IPS-NIHi7 (cell line): ENCODE data around the gene MYO18A.

Experiments
- DNase-seq: peaks from one replicate; pipeline ENCODE4 v3.0.0; 2012; ENCODE audit warnings: mixed read lengths; ENCODE audit errors: extremely low spot score

Gene MYO18A

DNA sequence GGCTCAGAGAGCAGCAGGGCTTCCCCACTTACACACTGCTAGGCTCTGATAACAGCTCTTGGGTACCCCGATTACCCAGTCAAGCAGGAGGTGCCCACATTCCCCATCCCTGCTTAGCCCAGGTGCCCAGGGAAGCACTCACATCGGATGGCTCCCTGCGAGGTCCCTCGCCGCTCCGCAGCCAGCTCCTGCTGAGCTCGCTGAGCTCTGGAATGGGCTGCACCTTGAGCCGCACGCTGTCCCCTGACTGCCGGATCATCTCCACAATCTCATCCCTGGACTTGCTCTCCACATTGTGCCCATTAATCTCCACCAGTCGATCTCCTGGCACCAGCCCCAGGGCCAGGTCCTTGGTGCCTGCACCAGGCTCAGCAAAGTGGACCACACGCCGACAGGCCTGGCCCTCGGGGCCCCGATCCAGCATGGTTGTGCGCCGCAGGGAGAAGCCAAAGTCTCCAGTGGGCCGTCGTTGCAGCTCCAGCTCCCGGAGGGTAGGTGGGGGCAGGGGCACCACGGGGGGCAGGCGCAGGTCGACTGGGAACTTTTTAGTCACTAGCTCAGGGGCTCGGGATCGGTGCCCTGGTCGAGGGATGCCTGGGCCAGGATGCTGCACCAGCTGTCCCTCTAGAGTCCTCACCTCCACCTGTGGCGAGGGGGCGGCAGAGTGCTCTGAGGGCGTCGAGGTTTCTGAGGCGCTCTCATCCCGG lies 14.2 kb downstream of the MYO18A start:
- DNase-seq: no peak

DNA sequence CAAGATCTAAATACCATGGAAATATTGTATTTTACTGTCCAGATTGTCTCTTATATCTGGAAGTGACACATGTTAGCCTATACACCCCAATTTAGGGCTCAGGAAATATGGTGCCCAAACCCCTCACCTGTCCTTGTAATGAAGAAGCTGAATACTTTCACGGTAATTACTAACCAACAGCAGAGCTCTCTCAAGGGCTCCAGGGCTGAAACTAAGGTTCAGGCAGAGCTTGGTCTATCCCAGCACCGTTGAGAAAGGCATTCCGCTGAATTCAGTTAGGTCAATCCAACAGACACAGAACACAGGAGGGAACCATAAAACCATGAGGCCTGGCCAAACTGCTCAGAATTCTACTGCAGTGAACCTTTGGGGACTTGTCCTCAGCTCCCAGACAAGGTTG lies 14.9 kb downstream of the MYO18A start:
- no peak for DNase-seq

DNA sequence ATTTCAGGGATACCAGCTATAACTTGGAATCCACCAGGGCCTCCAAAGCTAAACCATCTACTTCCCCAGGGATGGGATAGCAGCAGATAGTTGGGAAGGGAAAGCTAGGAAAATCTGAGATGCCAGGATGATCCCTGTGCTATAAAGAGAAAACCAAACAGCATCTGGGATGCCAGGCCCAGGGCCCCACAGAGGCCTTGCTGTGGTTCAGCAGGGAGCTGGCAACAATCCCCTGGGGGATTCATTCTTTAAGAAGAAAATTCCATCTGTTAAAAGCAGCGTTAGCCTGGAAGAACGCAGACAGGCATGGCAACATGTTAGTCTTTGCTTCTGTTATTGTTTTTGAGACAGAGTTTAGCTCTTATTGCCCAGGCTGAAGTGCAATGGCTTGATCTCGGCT lies 16.6 kb downstream of the MYO18A start:
- DNase-seq: peak; percentile 1

DNA sequence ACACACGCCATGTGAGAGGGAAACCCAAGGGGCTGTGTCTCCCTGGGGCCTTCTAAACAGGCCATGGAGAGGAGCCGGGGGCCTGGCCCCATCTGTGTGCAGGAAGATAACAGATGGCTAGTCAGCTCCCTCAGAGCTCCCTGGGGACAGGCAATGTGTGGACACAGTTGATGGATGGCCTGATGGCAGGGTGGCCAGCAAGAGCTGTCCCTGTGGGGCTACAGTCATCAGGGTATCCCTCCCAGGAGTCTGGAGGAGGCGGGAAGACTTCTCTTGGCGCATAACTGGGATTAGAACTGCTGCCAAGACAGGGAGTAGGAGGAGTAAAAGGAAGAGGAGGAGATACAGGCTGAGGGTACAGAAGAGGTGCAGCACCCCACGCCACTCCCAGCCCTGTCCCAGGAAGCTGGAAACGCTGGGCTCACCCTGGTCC lies 17.3 kb downstream of the MYO18A start:
- DNase-seq: peak; percentile 4

DNA sequence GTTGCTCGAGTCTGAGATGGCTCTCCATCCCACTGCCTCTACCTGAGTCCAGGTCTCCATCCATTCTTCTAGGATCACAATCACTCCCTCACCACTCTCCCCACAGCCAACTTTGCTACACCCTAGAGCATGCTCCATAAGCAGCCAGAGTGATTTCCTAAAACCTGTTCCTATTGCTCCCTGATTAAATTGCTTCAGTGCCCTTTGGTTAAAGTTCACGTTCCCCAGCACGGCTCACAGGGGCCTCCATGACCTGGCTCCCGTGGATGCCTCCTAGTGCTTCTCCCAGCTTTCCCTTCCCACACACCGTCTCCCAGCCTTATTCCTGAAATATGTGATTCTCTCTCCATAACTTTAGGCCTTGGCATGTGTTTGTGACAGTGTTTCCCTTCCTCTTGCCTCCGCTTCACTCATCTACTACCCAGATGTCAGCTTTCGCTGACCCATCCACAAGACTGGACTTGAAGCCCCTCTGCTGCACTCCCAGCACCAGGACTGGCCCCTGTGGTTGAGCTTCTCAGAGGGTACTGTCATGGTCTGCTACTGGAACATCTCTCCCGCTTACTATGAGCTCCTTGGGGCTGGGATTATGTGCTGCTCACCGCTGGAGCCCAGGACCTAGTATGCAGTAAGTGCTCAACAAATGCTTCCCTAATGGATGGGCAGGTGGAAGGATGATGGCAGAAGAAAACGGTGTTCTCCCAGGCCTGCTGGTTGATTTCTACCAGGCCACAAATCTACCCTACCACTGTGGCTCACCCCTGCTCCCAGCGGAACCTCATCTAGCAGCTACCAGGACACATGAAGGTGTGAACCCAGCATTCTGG lies 17.9 kb downstream of the MYO18A start:
- peak; percentile 1 for DNase-seq

DNA sequence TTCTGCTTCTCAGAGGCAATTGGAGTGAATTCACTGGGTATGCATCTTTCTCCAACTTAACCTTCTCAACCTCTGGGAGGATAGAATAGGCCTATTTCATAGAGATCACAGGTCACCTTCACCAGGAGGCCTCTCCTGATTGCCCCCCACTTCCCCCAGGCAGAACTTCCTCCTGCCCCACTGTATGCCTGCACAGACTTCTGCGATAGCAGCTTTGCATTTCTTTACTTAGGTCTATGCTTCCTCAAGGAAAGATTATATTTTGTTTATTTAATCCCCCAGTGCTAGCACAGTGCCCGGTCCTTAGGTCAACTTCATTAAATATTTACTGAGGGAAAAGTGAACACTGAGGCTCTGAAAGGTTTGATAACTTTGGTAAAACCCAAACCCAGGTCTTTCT lies 19.9 kb downstream of the MYO18A start:
- no peak for DNase-seq

DNA sequence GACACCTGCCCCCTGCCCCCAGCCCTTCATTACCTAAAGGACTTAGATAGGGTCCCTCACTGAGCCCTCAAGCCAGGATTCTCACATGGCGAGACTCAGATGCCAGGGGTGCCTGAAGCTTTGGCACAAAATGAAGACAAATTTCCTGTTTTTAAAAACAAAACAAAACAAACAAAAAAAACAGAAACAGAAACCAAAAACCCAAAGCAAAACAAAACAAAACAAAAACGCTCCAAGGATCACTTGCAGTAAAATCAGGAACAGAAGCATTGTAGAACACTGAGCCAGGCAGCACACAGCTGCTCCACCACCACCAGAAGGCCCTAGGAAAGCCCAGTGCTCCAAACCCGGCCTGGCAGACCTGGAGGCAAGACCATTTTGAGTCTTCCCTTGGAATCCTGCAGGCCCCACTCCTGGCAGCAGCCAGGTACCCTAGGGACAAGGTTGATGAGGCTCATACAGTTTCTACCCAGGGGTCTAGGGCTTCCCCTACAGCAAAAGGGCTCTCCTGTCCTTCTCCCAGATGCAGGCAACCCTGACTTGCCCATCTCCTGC lies 20.8 kb downstream of the MYO18A start:
- no peak for DNase-seq

DNA sequence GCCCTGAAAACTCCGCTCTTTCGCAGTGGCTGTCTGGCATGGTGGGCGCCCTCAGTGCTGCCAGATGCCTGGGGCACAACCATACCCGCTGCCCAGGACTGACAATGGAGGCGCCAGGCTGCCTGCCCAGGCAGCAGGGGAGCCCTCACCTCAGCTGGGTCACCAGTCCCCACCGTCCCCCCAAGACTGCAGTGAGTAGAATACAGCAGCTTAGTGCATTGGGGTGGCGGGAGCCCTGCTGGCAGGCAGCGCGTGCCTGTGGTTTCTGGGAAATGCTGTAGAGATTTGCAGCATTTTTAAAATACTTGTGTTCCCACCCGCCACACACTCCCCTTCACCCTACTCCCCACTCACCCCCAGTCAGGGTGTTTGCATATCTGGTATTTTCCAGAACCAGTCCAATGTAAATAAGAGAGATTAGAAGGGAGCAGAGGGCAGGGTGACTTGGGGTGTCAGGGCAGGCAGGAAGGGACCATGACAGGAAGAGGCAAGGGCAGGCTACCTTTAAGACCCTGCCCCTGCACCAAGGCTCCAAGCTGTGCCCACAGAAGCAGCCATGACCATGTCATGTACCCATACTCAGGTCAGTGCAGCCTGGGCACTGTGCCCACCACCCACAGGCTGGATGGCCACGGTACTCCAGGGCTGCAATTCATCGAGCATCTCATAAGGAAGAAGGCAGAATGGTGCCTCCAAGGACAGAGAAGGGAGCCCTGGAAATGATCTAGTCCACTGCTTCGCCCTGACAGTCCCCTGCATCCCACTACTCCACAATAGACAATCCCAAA lies 21.5 kb downstream of the MYO18A start:
- DNase-seq: no peak

DNA sequence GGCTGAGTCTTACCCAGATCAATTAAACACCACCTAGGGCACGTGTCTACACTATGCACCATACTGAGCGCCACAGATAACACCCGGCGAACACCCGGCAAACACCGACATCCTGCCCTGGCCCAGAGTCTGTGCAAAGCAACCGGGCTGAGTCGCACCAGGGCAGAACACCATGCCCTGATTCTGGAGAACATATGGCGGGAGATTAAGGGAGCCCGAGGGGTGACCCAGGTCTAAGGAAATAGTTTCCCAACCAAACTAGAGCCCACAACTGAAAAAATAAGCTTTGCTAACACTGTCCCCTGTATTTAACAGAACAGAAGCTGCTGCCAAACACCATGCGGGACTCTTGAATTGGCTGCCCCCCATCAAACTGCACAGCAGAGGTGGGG lies 22.1 kb downstream of the MYO18A start:
- no peak for DNase-seq

DNA sequence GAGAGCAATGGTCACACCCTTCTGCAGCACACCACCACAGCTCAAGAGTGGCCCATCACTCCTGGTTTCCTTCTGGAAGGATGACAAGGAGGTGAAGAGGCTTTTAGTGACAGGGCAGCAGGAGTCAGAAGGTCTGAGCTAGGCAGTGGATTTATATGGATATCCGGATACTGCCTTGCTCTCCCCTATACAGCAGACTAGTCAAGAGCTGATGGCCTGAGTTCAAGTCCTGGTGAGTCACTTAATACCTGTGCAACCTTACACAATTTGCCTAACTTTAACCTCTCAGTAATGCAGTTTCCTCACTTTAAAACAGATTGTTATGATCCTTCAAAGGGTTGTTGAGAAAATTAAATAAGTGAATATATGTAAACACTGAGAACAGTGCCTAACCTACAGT lies 22.9 kb downstream of the MYO18A start:
- DNase-seq: no peak

DNA sequence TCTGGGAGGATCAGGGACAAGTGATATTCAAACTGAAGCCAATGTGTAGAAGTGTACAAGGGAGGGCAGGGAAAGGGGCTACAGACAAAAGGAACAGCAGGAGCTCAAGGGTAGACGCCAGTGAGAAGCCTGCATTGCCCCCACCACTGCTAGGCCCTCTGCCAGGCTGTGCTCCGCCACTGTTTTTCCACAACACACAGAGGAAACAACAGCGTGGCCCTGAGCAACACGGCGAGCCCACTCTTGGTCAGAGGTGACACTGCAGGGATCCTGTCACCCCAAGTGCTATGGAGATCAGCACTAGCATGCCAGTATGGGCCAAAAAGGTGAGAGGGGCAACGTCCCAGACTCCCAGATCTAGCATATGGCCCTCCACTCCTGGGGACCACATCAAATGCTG lies 23.4 kb downstream of the MYO18A start:
- no peak for DNase-seq

DNA sequence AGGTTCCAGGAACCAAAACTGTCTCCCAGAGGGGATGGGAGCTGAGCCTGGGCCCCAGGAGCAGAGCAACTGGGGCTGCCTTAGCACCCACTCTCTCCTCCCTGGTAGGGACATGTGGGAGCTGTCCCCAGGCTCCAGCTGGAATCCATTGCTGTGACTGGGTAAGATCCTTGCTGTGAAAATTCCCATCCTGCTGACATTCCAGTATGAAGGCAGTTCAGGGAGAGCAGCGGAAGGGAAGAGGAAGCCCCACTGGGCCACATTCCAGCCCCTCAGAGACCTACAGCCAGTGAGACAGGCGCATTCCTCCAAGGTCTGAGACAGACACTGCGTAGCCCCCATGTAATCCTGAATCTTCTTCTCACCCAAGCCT lies 24.2 kb downstream of the MYO18A start:
- DNase-seq: peak; percentile 65

DNA sequence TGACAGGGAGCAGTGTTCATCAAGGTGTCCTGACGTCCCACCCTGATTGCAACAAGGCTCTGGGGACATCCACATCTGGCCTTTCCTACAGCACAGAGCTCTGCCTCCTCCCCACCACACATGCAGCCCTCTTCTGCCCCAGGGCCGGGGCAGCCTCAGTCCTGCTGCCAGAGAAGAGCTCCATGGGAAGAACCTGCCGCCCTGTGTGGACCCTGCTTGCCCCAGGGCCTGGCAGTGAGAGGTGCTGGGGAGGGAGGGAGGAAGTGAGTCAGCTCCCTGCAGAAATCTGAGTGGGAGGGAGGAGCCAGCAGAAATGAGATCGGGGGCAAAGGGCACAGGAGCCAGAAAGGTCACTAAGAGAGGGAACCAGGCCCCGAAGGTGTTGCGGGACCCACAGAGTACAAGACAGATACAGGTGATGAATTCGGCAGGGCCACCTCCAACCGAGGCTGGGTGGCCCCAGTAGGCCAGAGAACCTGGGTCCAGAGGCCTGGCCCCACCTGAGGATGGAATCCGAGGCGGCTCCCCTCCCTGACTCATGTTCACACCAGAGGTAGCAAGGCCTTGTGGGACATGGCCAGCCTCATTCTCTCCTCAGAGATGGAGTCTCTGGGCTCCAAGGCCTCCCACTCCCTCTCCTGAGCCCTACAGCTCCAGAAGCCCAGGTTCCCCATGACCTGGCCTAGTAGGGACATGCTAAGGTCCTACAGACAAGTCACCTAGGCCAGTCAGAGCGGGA lies 24.8 kb downstream of the MYO18A start:
- no peak for DNase-seq

DNA sequence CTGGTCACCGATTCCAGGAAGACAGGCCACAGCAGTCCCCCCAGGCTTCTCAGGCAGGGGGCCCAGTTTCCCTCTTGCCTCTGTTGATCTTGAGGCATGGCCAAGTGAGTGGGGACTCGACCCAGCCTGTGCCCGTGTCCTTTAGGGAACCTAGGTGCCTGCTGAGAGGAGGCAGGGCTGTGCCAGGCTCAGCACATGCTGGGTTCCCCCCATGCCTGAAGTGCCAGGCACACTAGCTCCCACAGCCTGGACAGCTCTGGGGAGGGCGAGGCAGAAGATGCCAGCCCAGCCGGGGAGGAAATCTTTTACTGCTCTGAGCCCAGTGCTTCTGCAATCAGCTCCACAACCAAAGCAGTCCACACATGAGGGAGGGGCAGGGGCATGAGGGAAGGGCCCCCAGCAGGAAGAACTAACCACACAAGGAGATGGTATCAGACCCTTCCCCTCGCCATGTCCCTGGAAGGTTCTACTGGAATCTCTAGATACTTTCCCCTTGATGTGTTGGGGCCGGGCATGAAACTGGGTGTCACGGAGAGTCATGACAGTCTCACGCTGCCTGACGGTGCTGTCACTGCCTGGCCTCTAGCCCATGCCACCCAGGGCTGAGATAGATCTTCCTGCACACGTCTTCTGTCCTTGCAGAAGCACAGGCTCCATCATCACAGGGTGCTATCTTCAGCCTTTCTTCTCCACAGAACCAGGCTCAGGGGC lies 25.5 kb downstream of the MYO18A start:
- no peak for DNase-seq

DNA sequence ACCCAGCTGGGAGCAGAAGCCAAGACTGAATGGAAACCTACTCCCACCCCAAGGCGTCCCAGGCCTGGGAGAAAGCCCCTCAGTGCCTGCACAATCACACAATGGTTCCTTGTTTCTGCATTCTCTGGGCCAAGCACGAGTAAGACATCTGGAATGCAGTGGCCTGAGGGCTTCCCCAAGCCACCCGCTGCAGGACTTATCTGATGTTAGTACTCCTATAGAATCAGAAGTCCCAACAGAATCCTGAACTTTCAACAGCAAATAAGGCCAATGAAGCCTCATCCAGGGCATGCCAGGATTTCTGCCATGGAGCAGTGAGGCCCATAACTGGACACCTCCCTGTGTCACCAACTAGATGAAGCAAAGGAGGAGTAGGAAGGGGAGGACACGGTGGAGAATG lies 28.6 kb downstream of the MYO18A start:
- DNase-seq: no peak

DNA sequence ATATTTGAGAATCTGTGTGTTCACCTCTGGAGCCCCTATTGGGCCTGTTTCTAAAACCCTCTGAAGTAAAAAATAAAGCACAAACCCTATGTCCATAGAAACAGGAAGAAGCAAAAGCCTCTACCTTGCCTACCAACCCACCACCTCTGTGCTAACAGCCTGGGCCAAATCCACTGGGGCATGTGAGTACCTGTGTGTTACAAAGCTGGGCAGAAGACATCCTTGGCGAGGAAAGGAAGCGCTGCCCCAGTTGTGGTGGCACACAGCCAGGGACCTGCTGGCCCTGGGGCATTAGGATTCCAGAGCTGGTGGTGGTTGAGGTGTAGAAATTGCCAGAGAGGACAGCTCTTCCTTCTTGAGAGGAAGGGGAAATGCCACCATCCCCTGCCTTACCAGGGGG lies 30.0 kb downstream of the MYO18A start:
- no peak for DNase-seq

DNA sequence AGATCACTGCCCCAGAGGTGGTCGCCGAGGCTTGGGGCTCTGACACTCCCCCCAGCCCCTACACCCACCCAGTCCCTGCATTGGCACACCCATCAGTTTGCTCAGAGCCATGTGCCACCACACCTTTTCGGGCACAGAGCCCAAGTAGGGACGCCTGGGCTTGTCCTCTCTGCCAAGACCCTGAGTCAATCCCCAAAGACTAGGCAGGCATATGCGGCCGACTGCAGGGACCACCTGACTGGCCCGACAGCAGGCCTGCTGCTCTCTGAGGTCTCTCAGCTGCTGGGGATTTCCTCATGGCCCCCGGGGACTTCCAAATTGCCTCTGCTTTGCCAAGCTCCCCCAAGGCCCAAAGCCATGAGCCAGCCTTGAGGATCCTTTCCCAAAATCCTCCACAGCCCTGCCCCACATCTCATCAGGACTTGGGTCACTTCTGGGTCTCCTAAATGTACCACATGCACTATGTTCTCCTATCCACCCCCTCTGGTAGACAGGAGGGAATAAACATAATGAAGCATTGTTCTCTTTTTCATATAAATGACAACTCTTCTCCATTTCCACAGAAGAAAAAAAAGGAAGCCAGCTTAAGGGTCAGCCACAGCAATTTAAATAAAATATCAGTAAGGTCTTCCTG lies 30.6 kb downstream of the MYO18A start:
- DNase-seq: no peak

DNA sequence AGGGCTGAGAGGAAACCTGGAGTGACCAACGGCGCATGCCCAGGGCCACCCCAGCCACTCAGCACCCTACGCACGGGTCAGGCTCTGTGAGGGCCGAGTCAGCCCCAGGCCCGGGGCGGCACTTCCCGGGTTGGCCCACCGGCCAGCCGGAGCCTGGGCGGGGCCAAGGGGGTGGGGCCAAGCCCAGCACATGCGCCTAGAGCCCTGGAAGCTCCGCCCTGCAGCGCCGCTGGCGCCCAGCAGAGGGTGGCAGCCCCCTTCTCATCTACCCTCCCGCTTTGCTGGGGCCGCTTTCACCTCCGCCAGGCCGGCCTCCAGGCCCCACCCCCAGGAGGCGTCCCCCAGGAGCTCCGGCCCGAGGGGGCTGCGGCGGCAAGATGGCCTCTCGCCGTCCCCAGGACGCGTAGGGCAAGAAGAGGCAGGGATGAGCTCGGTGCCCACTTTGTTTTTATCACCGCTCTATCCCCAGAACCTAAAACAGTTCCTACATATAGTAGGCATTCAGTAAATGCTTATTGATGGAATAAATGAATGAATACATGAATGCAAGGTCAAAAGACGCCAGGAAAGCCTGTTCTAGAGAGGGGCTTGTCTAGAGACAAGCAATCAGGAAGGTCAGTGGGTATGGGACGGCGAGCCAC lies 31.3 kb downstream of the MYO18A start:
- peak; percentile 96 for DNase-seq

DNA sequence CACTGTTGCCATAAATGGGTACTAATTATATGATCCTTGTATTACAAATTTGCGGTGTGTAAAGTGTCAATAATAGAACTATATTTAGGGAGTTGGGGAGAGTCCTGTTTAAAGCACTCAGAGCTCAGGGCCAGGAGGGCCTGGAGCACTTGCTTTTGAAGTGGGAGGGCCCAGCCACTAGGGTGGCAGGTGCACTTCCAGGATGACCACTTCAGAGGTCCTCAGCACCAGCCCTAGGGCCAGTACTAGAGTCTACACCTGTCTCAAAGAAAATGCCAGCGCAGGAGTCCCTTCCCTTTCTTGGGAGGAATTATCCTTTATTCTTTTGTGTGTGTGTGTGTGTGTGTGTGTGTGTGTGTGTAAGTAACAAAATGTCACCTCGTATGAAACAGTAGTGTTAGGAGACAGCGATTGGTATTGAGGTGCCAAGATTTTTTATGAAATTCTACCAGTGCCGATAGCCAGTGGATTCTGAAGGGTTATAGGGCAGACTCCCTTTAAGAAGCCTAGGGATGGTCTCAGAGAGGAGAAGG lies 31.9 kb downstream of the MYO18A start:
- DNase-seq: no peak

DNA sequence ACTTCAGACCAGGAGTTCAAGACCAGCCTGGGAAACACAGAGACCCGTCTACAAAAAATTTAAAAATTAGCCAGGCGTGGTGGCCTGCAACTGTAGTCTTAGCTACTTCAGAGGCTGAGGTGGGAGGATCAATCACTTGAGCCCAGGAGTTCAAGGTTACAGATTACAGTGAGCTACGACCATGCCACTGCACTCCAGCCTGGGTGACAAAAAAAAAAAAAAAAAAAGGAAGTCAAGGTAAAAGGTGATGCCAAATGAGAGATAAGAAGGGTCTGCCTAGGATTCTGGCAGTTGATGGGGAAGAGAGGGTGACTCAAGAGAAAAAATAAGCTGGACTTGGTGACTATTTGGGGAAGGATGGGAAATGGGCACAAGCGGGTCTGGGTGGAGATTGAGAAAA lies 32.5 kb downstream of the MYO18A start:
- no peak for DNase-seq
